ENCODE measurements around the gene SCN8A. TPM values are rescaled to one million over a fixed set of nuclear protein-coding genes. Genes with fewer than 3 reads are reported as not detected.

Gene SCN8A
- total RNA-seq, 1 experiment from 2014 or later: 5.4 TPM

GRCh38 chr12:51840966-51841365, 249.9 kb downstream of the SCN8A start:
- H3K36me3 ChIP-seq (ENCODE audit: insufficient read depth, low read length, poor library complexity, severe bottlenecking): no peaks in the 10 kb centered on the region
- intact Hi-C loops (cut with micrococcal nuclease; ENCODE audit: unreplicated experiment): no loop called here
- DNase-seq (ENCODE audit: low spot score): no peak
- TF ChIP-seq CTCF (conservative IDR thresholded peaks at IDR 0.05; ENCODE audit: low read depth, low read length) (no peak), EZH2 (IDR thresholded peaks at IDR 0.05; ENCODE audit: borderline replicate concordance, low read depth, low read length, poor library complexity, severe bottlenecking) (no peak)
- H3K9me3 ChIP-seq (ENCODE audit: low read depth, low read length, poor library complexity, severe bottlenecking): no peaks in the 10 kb centered on the region
- peaks cover 4% of the 10 kb centered on the region for H3K27me3 ChIP-seq (replicated peaks; ENCODE audit: insufficient read depth, low read depth, low read length, poor library complexity)
- POLR2A ChIA-PET (ENCODE audit: low non-redundant PET): no interaction called here
- H3K4me1 ChIP-seq (ENCODE audit: insufficient read depth, low read length, poor library complexity, severe bottlenecking): no peaks in the 10 kb centered on the region
- H3K4me3 ChIP-seq (ENCODE audit: low read depth, low read length, poor library complexity, severe bottlenecking): no peak overlapping the region
- H3K27ac ChIP-seq (ENCODE audit: low read depth, low read length, poor library complexity, severe bottlenecking): no peak overlapping the region
- CTCF ChIA-PET: no interaction called here
- BruUV-seq (replicated peaks): no TSS peak

- H3K27me3 ChIP-seq (replicated peaks; ENCODE audit: insufficient read depth, low read depth, low read length, poor library complexity): peaks cover 4% of the 10 kb centered on the region
- H3K27ac ChIP-seq (ENCODE audit: low read depth, low read length, poor library complexity, severe bottlenecking): no peak overlapping the region
- intact Hi-C loops (cut with micrococcal nuclease; ENCODE audit: unreplicated experiment): no loop called here
- DNase-seq (ENCODE audit: low spot score): no peak
- H3K36me3 ChIP-seq (ENCODE audit: insufficient read depth, low read length, poor library complexity, severe bottlenecking): no peaks in the 10 kb centered on the region
- H3K9me3 ChIP-seq (ENCODE audit: low read depth, low read length, poor library complexity, severe bottlenecking): no peaks in the 10 kb centered on the region
- no peaks in the 10 kb centered on the region for H3K4me1 ChIP-seq (ENCODE audit: insufficient read depth, low read length, poor library complexity, severe bottlenecking)
- BruUV-seq (replicated peaks): no TSS peak
- H3K4me3 ChIP-seq (ENCODE audit: low read depth, low read length, poor library complexity, severe bottlenecking): no peak overlapping the region
- ChIA-PET CTCF (no interaction called here), POLR2A (ENCODE audit: low non-redundant PET) (no interaction called here)
- no peak for TF ChIP-seq CTCF (conservative IDR thresholded peaks at IDR 0.05; ENCODE audit: low read depth, low read length)
- no peak for TF ChIP-seq EZH2 (IDR thresholded peaks at IDR 0.05; ENCODE audit: borderline replicate concordance, low read depth, low read length, poor library complexity, severe bottlenecking)
These were observed 250.7 kb downstream of the SCN8A start for GRCh38 chr12:51841727-51842126.

- POLR2A ChIA-PET (ENCODE audit: low non-redundant PET): no interaction called here
These were observed 253.8 kb downstream of the SCN8A start for GRCh38 chr12:51844854-51845253.

More at GRCh38 chr12:51844854-51845253, 253.8 kb downstream of the SCN8A start:
- Histone ChIP-seq H3K36me3 (ENCODE audit: insufficient read depth, low read length, poor library complexity, severe bottlenecking) (no peaks in the 10 kb centered on the region), H3K27me3 (replicated peaks; ENCODE audit: insufficient read depth, low read depth, low read length, poor library complexity) (peaks cover 19% of the 10 kb centered on the region), H3K4me1 (ENCODE audit: insufficient read depth, low read length, poor library complexity, severe bottlenecking) (peaks cover 6% of the 10 kb centered on the region), H3K9me3 (ENCODE audit: low read depth, low read length, poor library complexity, severe bottlenecking) (no peaks in the 10 kb centered on the region), H3K4me3 (ENCODE audit: low read depth, low read length, poor library complexity, severe bottlenecking) (no peak overlapping the region), H3K27ac (ENCODE audit: low read depth, low read length, poor library complexity, severe bottlenecking) (no peak overlapping the region)
- CTCF ChIA-PET: no interaction called here
- intact Hi-C loops (cut with micrococcal nuclease; ENCODE audit: unreplicated experiment): no loop called here
- TF ChIP-seq CTCF (conservative IDR thresholded peaks at IDR 0.05; ENCODE audit: low read depth, low read length) (no peak), EZH2 (IDR thresholded peaks at IDR 0.05; ENCODE audit: borderline replicate concordance, low read depth, low read length, poor library complexity, severe bottlenecking) (no peak)
- no peak for DNase-seq (ENCODE audit: low spot score)
- BruUV-seq (replicated peaks): no TSS peak

All from A673 (cell line).